H9 (cell line): Measurements from ENCODE around the gene CPNE5. TPM values are rescaled to one million over a fixed set of nuclear protein-coding genes. Genes with fewer than 3 reads are reported as not detected.

Experiments
- DNase-seq: peaks from one replicate; pipeline ENCODE4 v3.0.0-alpha.2; 2017
- H2AFZ ChIP-seq: one replicate; pipeline ENCODE4 v1.6.1; 2013; ENCODE audit warnings: mild to moderate bottlenecking, low read length, control low read depth, moderate library complexity
- H2AK5ac ChIP-seq: 2 replicates; pipeline ENCODE4 v1.6.1; 2013; ENCODE audit warnings: low read length, control low read depth, mixed read lengths; ENCODE audit not compliant: insufficient read length
- H2BK120ac ChIP-seq: one replicate; pipeline ENCODE4 v1.6.1; 2013; ENCODE audit warnings: low read depth, mild to moderate bottlenecking, low read length, control low read depth, inconsistent platforms; ENCODE audit not compliant: poor library complexity, severe bottlenecking
- H2BK12ac ChIP-seq: 2 replicates; pipeline ENCODE4 v1.6.1; 2013; ENCODE audit warnings: low read length, control low read depth, mixed read lengths, low read depth; ENCODE audit not compliant: insufficient read length
- H2BK15ac ChIP-seq: 2 replicates; pipeline ENCODE4 v1.6.1; 2013; ENCODE audit warnings: low read depth, low read length, control low read depth
- H2BK20ac ChIP-seq: one replicate; pipeline ENCODE4 v1.6.1; 2013; ENCODE audit warnings: low read depth, mild to moderate bottlenecking, low read length, control low read depth, inconsistent platforms; ENCODE audit not compliant: poor library complexity, severe bottlenecking
- H2BK5ac ChIP-seq: 2 replicates; pipeline ENCODE4 v1.6.1; 2013; ENCODE audit warnings: low read length, control low read depth, mixed read lengths; ENCODE audit not compliant: insufficient read length
- H3K14ac ChIP-seq: 2 replicates; pipeline ENCODE4 v1.6.1; 2013; ENCODE audit warnings: low read length, control low read depth; ENCODE audit not compliant: insufficient read depth
- H3K18ac ChIP-seq: 2 replicates; pipeline ENCODE4 v1.6.1; 2013; ENCODE audit warnings: low read depth, mild to moderate bottlenecking, mixed read lengths, low read length, control low read depth; ENCODE audit not compliant: insufficient read length
- H3K23ac ChIP-seq: 2 replicates; pipeline ENCODE4 v1.6.1; 2013; ENCODE audit warnings: low read length, control low read depth, mixed read lengths, low read depth; ENCODE audit not compliant: insufficient read length
- H3K23me2 ChIP-seq: 2 replicates; pipeline ENCODE4 v1.6.1; 2013; ENCODE audit warnings: low read depth, mild to moderate bottlenecking, mixed read lengths, low read length, control low read depth; ENCODE audit not compliant: insufficient read length, poor library complexity, severe bottlenecking
- H3K27ac ChIP-seq: 2 replicates; pipeline ENCODE4 v1.5.1; 2013; ENCODE audit warnings: low read length, control low read depth, mixed read lengths, low read depth; ENCODE audit not compliant: insufficient read length
- H3K27me3 ChIP-seq: 2 replicates; pipeline ENCODE4 v1.6.1; 2013; ENCODE audit warnings: low read length, control low read depth, inconsistent platforms; ENCODE audit not compliant: insufficient read depth
- H3K4ac ChIP-seq: 2 replicates; pipeline ENCODE4 v1.6.1; 2013; ENCODE audit warnings: low read depth, mild to moderate bottlenecking, control low read depth, inconsistent platforms, low read length, moderate library complexity
- H3K4me1 ChIP-seq: 2 replicates; pipeline ENCODE4 v1.6.1; 2013; ENCODE audit warnings: low read length, control low read depth, inconsistent platforms; ENCODE audit not compliant: insufficient read depth
- H3K4me2 ChIP-seq: 2 replicates; pipeline ENCODE4 v1.6.1; 2013; ENCODE audit warnings: low read length, control low read depth, mixed read lengths; ENCODE audit not compliant: insufficient read length, insufficient read depth
- H3K56ac ChIP-seq: 2 replicates; pipeline ENCODE4 v1.6.1; 2013; ENCODE audit warnings: low read depth, mild to moderate bottlenecking, mixed read lengths, low read length, control low read depth; ENCODE audit not compliant: insufficient read length
- H3K79me1 ChIP-seq: 2 replicates; pipeline ENCODE4 v1.6.1; 2013; ENCODE audit warnings: low read depth, mild to moderate bottlenecking, moderate library complexity, low read length, control low read depth, inconsistent platforms; ENCODE audit not compliant: insufficient read depth, poor library complexity, severe bottlenecking
- H3K79me2 ChIP-seq: 2 replicates; pipeline ENCODE4 v1.6.1; 2013; ENCODE audit warnings: low read length, control low read depth, inconsistent platforms; ENCODE audit not compliant: insufficient read depth
- H3K9ac ChIP-seq: 2 replicates; pipeline ENCODE4 v1.6.1; 2013; ENCODE audit warnings: low read length, control low read depth, mixed read lengths; ENCODE audit not compliant: insufficient read length; ENCODE audit errors: extremely low read depth
- H3K9me3 ChIP-seq: one replicate; pipeline ENCODE4 v1.6.1; 2013; ENCODE audit warnings: low read depth, low read length, inconsistent platforms; ENCODE audit not compliant: control insufficient read depth
- H3T11ph ChIP-seq: one replicate; pipeline ENCODE4 v1.6.1; 2013; ENCODE audit warnings: mild to moderate bottlenecking, low read length, control low read depth, inconsistent platforms
- H4K20me1 ChIP-seq: one replicate; pipeline ENCODE4 v1.6.1; 2013; ENCODE audit not compliant: control insufficient read depth, insufficient read length, insufficient read depth
- H4K5ac ChIP-seq: 2 replicates; pipeline ENCODE4 v1.6.1; 2013; ENCODE audit warnings: low read depth, mild to moderate bottlenecking, mixed read lengths, low read length, control low read depth; ENCODE audit not compliant: insufficient read length
- H4K8ac ChIP-seq: replicated peaks from 2 replicates; pipeline ENCODE4 v1.6.1; 2013; ENCODE audit warnings: low read length, control low read depth, mixed read lengths, low read depth; ENCODE audit not compliant: insufficient read length
- H4K91ac ChIP-seq: 2 replicates; pipeline ENCODE4 v1.6.1; 2013; ENCODE audit warnings: low read depth, mild to moderate bottlenecking, moderate library complexity, mixed read lengths, low read length, control low read depth; ENCODE audit not compliant: insufficient read length
- H3K27ac Mint-ChIP-seq, 3 experiments: 2 replicates in 2 of 3; 3 replicates in 1 of 3; pipeline ENCODE4 v1.8.0; 2020 to 2021; ENCODE audit warnings: mixed read lengths in 3 of 3, mild to moderate bottlenecking in 1 of 3, moderate library complexity in 1 of 3
- H3K27me3 Mint-ChIP-seq: 2 replicates; pipeline ENCODE4 v1.8.0; 2021; ENCODE audit warnings: low read depth, mild to moderate bottlenecking, moderate library complexity, mixed read lengths
- H3K36me3 Mint-ChIP-seq, 3 experiments: 2 replicates in 2 of 3; 3 replicates in 1 of 3; pipeline ENCODE4 v1.8.0; 2020 to 2021; ENCODE audit warnings: low read depth in 3 of 3, mixed read lengths in 3 of 3; ENCODE audit not compliant: insufficient read depth in 1 of 3
- H3K4me1 Mint-ChIP-seq, 2 experiments: 2 replicates each; pipeline ENCODE4 v1.8.0; 2020; ENCODE audit warnings: mixed read lengths in 2 of 2
- H3K4me3 Mint-ChIP-seq, 2 experiments: 2 replicates in 1 of 2; 3 replicates in 1 of 2; pipeline ENCODE4 v1.8.0; 2020 to 2021; ENCODE audit warnings: mild to moderate bottlenecking in 2 of 2, mixed read lengths in 2 of 2, moderate library complexity in 1 of 2
- H3K9me3 Mint-ChIP-seq, 2 experiments: 2 replicates in 1 of 2; 3 replicates in 1 of 2; pipeline ENCODE4 v1.8.0; 2020; ENCODE audit warnings: mild to moderate bottlenecking in 2 of 2, mixed read lengths in 2 of 2, moderate library complexity in 1 of 2
- WGBS: extraction: QIAGEN DNeasy Blood & Tissue Kit; methylation state at CpG from one replicate; pipeline ENCODE4 v1.1.7; 2013; ENCODE audit warnings: missing lambda C conversion rate, low lambda C conversion rate, mixed read lengths; ENCODE audit not compliant: insufficient read length; ENCODE audit errors: extremely low coverage; 5-methylcytosine and 5-hydroxymethylcytosine counted together
- total RNA-seq: library from RNA; stranded (reverse); gene quantifications from 2 replicates; pipeline ENCODE4 v1.2.1, GENCODE V29; 2021
- TF ChIP-seq, protein P1 (sequence below): fragments of 200-600 bp; sonication (generic); conservative IDR thresholded peaks from 3 replicates; pipeline ENCODE4 v1.8.0; 2021; ENCODE audit warnings: antibody characterized with exemption, mild to moderate bottlenecking

CPNE5 gene
- total RNA-seq, 1 experiment from 2014 or later: 0.52 TPM

DNA sequence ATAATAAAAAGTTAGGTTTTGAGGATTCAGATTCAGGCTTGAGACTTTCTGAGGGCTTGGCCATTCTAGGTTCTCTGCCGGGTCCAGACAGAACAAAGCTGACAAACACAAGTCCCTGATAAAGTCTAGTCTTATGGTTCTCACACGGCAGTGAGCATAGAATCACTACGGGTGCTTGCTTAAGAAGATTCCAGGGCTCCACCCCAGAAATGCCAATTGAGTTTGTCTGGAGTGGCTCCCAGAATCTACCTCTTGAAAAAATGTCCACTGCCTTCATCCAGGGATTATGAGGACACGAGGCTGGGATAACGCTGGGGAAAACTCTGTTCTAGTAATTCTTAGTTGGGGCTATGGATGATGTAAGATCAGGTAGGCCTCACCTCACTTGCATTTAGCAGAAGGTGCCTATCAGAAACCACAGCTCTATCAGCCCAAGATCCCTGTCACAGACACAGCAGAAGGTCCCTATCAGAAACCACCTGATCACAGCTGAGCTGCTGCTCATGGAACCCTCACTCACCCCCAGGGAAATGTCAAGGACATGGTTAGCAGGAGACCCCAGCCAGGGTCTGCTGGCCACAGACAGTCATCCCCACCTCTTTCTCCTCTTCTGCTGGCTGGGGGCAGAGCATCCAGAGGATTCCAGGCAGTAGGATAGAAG lies 89.3 kb downstream of the CPNE5 start:
- H3K79me2 ChIP-seq: no peaks in the 10 kb centered on the region
- H3K4ac ChIP-seq: no peak overlapping the region
- H3K56ac ChIP-seq: no peak overlapping the region
- H4K91ac ChIP-seq: no peak overlapping the region
- H4K20me1 ChIP-seq: no peaks in the 10 kb centered on the region
- no peak overlapping the region for H2BK20ac ChIP-seq
- H3K23ac ChIP-seq: no peak overlapping the region
- no peak overlapping the region for H4K5ac ChIP-seq
- TF ChIP-seq, protein P1, sequence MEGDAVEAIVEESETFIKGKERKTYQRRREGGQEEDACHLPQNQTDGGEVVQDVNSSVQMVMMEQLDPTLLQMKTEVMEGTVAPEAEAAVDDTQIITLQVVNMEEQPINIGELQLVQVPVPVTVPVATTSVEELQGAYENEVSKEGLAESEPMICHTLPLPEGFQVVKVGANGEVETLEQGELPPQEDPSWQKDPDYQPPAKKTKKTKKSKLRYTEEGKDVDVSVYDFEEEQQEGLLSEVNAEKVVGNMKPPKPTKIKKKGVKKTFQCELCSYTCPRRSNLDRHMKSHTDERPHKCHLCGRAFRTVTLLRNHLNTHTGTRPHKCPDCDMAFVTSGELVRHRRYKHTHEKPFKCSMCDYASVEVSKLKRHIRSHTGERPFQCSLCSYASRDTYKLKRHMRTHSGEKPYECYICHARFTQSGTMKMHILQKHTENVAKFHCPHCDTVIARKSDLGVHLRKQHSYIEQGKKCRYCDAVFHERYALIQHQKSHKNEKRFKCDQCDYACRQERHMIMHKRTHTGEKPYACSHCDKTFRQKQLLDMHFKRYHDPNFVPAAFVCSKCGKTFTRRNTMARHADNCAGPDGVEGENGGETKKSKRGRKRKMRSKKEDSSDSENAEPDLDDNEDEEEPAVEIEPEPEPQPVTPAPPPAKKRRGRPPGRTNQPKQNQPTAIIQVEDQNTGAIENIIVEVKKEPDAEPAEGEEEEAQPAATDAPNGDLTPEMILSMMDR: no peak
- Mint-ChIP-seq H3K27me3 (peaks cover 8% of the 10 kb centered on the region; the same call in 1 of the 2 replicates), H3K27ac (no peak overlapping the region), H3K36me3 (0 out of 7 replicates have a peak, but pooled peaks cover 0 to 3% (median 0%) of the 10 kb centered on the region in 3 experiments), H3K9me3 (peaks cover 3 to 4% of the 10 kb centered on the region in 2 experiments), H3K4me1 (peaks cover 3 to 9% of the 10 kb centered on the region in 2 experiments), H3K4me3 (no peak overlapping the region)
- no peak overlapping the region for H2BK12ac ChIP-seq
- no peak for DNase-seq
- no peak overlapping the region for H2AK5ac ChIP-seq
- no peaks in the 10 kb centered on the region for H3K27me3 ChIP-seq
- no peak overlapping the region for H3K27ac ChIP-seq
- H3K14ac ChIP-seq: no peak overlapping the region
- H2AFZ ChIP-seq: no peak overlapping the region
- H2BK5ac ChIP-seq: no peak overlapping the region
- H3T11ph ChIP-seq: no peak overlapping the region
- no peak overlapping the region for H3K9ac ChIP-seq
- H3K18ac ChIP-seq: no peak overlapping the region
- no peak overlapping the region for H3K4me2 ChIP-seq
- H4K8ac ChIP-seq: no peak overlapping the region
- no peaks in the 10 kb centered on the region for H3K9me3 ChIP-seq
- H3K4me1 ChIP-seq: no peaks in the 10 kb centered on the region
- WGBS: no CpG with 5 or more reads among the region's 5 CpGs
- H3K23me2 ChIP-seq: no peaks in the 10 kb centered on the region
- H2BK120ac ChIP-seq: no peak overlapping the region
- H2BK15ac ChIP-seq: no peak overlapping the region
- H3K79me1 ChIP-seq: no peaks in the 10 kb centered on the region
